Esophagus mucosa (tissue), 1 donor: ENCODE data around the gene CALHM5. TPM values are rescaled to one million over a fixed set of nuclear protein-coding genes. Genes with fewer than 3 reads are reported as not detected.

ENCODE experiments used
- ATAC-seq: fragments of 200-7000 bp; cut with Tn5 transposase; one replicate; pipeline ENCODE4 v1.9.1; 2020
- total RNA-seq: library from RNA; stranded (reverse); gene quantifications from one replicate; pipeline ENCODE4 v1.2.4, GENCODE V29; 2023
- donor health status: DM: yes; HTN: yes; CAD: no.

The CALHM5 gene
- total RNA-seq, 1 donor from 2014 or later = 0.12 TPM

DNA sequence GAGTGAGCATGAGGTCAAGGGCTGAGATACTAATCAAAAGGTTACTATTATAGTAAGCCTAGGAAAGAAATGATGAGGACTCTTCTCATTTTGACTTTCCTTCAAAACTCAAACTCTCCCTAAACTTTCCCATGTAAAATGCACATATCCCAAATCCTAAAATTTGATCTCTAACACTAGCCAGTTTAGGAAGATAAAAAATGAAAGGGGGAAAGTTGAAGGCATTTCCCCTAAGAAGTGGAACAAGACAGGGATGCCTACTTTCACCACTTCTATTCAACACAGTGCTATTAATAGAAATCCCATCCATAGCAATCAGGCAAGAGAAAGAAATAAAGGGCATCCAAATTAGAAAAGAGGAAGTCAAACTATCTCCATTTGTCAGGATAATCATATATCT is 2.9 kb upstream of the CALHM5 start:
- ATAC-seq = no peak

DNA sequence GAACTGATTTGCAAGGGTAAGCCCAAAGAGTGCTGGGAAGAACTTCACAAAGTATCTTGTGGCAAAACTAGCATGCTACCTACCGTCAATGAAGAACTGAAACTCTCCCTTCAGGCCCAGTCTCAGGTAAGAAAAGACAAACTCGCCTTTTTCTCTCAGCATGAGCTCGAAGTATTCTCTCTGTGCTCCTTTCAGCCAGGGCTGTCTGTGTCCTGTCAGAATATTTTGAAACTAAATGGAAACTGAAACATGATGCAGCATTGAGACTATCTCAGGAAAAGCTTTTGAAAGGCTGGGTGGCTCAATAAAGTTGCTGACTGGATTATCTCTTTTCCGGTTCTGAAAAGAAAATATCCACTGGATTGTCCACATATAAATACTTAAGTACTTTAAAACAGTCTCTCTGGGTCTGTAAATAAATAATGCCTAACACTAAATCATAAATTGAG is 696 bp downstream of the CALHM5 start:
- ATAC-seq = no peak

DNA sequence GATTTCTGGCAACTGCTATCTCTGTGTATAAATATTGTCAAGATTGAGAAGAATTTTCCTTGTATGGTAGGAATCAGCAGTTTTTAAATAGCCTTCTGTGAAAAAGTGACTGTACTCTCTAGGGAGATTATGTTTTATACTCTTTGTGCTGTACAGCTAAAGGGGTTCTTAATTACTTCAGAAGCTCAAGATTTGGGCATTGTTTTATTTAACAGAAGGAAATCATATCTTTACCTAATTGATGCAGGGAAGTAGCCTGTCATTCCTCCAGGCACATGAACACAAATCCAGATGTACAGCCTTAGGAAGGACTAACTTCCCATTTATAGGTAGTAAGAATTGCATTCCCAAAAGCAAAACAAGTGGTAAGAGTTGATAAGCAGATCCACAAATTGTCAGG is 1.3 kb downstream of the CALHM5 start:
- ATAC-seq = no peak

DNA sequence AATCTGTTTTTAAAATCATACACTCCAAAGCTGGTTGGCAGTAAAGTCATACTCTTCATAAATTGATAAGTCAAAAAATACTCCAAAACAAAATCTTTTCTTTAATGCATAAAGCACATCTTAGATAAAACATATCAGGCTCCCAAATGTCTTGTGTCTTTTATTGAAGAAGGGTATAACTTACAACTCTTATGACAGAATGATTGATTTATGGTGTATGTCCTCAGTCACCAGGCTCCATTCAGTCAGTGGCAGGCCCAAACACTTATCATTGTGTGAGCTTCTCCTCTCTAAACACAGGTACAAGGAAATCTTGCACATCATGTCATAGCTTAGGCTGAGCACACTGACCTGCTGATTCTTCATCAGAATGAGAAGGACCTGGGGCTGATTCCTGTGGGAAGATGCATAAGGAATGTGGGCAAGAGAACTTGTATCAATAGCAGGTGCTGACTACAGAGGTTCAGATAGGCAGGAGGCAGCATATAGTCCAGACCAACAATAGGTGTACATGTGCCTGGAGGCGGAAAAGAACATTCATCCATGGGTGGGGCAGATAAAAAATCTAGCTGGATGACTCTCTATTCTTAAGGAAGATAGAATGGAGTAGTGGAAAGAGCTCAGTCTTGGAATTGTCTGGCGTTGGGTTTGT is 1.9 kb downstream of the CALHM5 start:
- ATAC-seq = peak; percentile 57

DNA sequence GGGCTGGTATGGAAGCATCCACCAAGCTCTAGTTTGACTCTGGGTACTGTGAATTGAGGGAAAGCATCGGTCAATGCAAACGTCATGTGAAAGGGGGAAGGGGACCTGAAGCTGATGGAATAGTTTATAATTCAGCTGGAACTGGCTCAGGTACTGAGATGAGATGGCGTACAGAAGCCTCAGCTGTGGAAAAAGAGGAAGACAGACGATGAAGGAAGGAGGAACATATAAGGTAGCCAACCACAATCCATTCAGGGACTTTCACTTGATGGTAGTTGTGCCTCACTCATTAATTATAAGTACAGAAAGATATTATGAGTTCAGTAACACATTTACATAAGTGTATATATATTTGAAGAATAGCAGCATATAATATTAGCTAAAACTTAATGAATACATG is 2.7 kb downstream of the CALHM5 start:
- ATAC-seq = no peak

DNA sequence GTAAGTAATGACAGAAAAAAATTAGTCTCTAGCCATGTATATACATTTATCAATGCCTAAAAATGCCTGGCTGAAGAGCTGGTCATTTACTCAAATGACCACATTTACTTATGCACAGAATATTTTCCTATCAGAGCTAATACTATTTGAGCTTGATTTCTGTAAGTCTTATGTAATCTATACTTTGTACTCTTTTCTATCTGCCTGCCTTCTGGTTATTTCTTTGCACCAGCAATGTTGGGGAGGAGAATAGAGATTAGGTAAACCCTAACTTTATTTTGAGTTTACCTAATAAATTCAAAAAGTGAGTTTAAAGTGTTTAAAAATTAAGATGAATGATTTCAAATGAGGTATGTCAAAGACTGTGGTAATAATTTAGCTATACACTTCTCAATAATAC is 3.7 kb downstream of the CALHM5 start:
- ATAC-seq = no peak

DNA sequence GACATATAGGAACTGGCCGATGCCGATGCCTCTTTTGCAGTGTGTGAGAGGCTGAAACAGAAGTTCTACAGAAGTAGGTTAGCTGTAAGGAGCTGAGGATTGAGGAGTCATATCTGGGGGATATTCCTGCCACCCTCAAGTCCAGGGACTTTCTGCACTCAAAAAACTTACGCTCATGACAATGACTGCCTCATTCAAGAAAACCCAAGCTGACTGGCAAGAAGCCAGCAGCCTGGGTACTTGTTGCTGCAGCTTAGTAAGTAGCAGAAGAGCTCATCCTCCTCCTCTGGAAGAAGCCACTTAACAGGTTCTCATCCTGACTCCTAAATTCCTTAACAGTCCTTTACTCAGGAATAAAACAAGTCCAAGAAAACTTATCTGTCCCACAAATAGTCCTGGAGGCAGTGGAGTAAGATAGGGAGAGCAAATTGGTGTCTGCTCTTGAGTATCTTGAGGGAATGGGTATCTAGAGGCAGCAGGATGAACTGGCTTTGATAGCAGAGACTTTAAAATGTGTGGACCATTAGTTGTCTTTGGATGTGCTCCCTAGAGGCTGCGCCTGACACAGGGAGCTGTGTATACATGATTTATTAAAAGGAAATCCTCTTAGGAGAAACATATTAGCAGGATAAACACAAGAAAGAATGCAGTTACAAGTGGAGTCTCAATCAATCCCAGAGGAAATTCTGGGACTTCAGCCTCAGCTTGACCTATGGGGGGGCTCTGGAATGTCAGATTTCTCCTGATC is 7.4 kb downstream of the CALHM5 start:
- no peak for ATAC-seq

DNA sequence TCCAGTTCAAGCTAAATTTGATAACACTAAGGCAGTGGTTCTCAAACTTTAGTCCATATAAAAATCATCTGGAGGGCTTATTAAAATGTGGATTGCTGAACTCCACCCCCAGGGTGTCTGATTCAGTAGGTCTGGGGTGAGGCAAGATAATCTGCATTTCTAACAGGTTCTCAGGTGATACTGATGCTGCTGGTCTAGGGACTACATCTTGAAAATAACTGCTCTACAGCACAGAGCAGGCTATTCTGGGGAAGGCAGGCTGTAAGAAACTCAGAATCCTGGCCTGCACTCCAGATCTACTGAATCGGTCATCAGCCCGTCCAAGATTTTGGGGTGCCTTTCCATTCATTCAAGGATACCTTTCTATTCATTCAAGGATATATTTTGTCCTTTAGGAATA is 11.5 kb downstream of the CALHM5 start:
- ATAC-seq = no peak

DNA sequence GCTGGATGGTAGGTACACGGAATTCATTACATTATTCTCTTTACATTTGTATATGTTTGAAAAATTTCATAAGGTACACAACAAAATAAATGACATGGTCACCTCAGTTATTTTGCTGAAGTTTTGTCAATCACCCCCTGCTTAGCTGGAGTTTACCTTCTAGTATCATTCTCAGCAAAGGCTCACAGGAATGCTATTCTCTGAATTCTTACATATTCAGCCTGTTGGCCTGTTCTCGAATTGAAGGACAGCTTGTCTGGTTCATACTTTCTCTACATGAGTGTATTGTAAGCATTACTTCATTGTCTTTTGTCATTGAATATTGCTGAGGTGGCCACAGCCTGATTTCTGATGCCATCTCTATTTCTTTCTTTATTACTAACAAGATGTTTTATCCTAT is 12.8 kb downstream of the CALHM5 start:
- no peak for ATAC-seq

DNA sequence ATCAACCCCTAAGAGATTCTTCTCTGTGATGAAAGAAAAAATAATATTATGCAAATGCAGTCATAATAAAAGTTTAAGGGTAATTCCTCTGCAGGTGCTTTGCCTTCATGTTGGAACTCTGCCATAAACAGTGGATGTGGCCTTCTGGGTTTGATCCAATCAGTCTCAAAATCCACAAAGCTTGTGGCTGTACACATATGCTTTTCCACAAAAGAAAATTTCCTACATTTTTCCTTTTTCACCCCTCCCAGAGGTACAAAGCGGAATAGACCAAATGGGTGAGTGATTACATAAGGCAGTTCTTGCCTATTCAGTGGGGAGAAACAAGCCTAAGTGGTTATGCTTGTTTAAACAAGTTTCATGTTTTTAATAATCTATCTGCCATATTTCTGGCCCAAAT is 16.7 kb downstream of the CALHM5 start:
- no peak for ATAC-seq

DNA sequence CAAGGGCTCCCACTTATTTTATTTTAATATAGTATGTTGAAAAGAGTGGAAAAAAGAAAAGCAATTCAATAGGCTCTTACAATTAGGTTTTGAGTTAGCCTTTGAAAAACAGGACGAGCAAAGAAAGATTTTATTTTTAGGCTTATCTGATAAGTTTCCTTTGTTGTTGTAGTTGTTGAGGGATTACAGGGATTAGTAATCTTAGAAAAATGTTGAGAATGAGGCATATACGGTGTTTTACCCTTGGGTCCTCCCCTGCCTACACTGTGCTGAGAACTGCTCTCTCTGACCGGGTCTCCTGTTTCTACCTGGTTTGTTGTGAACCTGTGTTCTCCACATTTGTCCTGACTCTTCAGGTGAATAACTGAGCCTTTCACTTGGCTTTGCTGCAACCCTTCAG is 17.3 kb downstream of the CALHM5 start:
- ATAC-seq = no peak

DNA sequence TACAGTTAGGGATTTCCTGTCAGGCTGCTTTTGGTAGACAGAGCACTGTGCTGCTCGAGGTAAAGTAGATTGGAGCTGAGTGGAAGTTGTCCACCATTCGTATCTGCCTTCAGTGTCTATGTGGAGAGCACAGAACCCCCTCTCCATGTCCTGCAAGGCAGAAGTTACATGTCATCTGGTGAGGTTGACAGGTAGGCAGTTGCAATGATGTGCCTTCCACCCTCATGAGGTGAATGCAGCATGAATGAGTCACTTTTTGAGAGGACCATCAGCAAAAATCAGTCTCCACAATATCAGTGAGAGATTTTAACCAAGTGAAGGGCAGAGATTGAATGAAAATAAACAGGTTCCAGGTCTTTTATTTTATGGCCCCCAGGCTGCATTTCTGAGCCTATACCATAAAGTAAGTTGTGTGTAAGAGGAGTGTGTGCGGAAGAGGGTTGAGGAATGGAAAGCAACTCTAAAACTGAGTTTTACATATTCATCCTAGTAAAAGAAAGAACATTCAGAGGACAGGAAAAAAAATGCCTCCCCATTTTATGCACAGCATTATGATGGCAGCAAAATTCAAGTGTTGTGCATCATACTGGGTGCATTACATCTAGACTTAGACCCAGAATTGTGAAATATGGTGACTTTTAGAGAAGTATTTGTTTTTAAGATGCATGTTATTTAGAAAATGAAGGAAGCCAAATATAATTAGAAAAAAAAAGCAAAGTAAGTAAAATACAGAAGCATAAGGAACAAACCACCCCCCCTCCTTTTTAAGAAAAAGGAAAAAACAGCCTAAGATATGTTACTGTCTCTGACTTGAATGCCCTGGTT is 18.2 kb downstream of the CALHM5 start:
- ATAC-seq = no peak

DNA sequence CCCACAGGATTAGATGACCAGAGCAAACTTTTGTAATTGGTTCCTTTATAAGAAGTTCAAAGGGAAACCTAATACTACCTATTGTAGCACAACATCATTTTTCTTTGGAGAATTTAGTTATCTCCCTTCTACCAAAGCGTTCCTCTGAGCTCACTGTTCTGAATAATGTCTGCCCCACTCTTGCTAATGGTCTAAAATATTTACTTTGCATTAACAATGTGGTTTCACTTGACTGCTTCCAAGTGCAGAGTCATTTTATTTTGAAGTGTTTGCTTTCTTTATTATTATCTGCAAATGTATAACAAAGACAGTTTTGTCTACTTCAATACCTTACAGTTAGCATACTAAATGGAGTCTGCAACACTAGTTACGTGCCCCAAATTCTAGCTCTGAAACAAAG is 19.0 kb downstream of the CALHM5 start:
- no peak for ATAC-seq

DNA sequence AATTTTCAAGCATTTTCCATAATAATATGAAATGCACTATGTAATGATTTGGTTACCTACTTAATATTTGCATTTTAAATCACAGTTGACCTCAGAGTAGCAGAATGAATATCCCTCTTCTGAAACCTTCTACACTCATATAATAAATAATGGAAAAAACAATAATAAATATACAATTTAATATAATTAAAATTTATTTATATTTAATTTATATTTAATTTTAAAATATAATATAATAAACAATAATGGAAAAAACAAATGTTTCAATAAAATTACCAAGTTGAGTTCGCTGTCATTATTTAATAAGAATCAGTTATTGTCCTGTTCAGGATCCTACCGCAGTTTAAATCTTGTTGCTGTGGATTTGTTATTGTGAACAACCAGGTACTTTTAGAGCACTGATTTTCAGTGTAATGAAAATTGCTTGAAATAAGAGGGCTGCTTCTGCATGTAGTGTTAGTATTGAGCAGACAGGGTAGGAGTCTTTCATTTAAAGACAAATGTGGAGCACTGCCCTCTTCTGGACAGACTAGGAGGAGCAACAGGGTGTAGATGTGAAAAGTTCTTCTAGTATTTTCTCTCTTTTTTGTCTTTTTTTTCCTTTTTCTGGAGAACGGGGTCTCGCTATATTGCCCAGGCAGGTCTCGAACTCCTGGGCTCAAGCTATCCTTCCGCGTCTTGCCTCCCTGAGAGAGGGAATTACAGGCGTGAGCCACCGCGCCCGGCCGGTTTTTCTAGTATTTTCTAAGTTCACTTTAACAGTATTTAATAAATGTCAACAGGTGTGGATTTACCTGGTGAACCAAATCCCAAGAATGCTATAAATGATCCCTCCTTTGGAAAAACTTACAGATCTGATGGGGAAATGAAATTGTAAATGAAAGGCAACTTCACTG is 20.5 kb downstream of the CALHM5 start:
- ATAC-seq = peak; percentile 79

DNA sequence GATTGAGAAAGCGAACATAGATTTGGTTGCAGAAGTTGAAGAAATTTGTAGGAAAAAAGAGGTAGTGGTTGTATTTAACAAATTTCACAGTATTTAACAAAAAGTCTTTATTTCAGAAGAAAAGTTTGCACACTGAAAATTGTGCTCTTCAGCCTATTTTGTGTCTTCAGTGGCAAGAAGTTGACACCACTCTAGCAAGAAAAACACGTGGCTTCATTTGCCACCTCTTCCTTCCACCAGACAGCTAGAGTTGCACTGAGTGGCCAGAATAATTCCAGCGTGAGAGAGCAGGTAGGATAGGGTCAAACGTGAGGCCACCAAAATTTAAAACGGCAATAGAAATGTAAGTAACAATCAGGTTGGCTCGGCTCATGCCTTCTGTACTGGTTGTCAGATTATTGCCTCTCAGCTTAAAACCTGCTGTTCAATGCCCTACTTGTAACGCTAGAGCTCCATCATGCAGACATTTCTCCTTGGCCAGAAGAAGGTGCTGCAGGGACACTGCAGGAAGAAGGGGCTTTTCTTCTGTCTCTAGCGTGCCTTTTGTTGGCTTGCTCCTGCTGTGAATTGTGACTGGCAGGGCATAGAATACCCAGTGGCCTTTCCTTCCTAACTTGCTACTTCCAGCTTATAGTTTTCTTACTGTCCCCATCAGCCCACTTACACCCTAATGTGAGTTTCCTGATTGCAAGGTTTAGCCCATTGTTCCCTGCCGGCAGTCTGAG is 22.0 kb downstream of the CALHM5 start:
- no peak for ATAC-seq

DNA sequence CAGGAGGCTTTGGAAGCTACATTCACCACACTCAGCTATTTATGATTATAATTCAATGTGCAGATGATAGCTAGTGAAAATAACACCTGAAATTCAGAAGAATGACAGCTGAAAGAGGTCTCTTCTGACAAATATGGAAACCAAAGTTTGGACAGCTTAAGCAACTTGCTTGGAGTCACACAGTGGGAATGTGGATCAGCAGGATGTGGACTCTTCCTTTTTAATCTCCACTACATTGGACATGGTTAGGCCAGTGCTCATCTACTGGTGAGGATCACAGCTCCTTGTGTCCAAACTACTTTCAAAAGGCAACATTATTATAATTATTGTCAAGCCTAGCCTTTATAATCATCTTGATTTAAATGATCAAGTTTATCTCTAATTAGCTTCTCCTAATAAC is 23.7 kb downstream of the CALHM5 start:
- ATAC-seq = no peak

DNA sequence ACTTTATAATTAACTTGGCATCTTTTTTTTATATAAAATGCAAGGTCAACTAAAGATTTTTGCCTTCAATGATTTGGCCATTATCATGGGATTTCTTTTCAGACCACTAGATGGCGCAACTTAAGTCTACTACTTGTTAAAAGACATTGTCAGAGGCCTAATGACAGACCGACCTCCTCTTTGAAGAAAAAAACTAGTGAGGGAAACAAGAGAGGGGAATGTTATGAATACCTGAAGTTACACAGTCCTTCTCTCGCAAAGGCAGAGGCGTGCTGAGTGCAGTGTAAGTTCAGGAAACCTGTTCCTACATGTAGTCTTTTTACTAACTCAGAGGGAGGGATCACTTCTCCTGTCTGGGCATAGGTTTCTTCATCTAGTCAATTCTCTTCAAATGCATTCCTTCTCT is 24.8 kb downstream of the CALHM5 start:
- peak; percentile 65 for ATAC-seq

DNA sequence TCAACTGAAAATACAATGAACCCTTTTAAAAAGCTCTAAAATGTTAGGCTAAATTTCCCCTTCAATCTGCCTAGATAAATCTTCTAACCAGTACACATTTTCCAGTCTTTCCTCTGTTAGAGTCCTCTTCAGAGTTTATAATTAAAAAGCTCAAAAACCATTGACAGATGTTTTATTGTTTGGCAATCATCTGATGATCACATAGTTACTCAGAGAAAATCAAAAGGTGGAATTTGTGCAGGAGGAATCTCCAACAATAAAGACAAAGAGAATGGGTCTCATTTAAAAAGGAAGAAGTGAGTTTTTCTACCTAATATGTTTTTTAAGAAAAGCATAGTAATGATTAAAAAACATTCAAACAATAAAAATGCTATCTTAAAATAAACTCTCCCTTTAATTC is 31.0 kb downstream of the CALHM5 start:
- ATAC-seq = no peak

DNA sequence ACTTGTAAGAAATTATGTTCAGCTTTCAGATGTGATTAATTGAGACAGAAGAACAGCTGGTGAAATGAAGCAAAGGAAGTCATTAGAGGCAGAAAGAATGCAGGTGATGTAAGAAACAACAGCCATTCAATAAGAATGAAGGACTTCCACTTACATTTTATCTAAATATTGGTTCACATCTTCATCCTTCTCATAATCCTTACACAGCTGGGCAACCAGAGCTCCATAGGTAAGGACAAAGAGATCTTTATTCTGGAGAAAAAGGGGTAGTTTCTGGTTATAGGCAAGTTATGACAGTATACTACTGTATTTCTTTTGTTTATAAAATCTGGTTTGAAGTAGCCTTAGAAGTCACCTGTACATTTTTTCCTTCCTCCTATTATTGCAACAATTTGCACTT is 31.7 kb downstream of the CALHM5 start:
- no peak for ATAC-seq

DNA sequence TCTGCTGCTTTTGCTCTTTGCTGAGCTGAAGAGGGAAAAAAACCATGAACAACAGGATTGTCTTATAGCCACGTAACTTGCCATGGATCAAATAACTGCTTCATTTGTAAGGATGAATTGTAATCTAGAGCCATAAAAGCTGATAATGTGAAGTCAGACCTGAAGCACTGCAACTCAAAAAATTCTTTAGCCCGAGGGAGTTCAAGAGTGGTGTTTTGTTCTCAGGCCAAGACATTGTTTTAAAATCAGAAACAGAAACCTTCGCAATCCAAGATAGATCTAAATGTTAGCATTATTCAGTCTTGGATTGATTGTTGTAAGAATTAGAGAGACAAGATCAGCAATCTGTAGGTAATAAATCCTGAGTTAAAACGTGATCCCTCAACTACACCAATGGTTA is 34.2 kb downstream of the CALHM5 start, which contains the start of gene TRAPPC3L:
TSS of gene TRAPPC3L (minus strand) at position 34 of the 400 bp plus-strand sequence. CDS start 170 bp downstream, outside the sequence.
- ATAC-seq = no peak

DNA sequence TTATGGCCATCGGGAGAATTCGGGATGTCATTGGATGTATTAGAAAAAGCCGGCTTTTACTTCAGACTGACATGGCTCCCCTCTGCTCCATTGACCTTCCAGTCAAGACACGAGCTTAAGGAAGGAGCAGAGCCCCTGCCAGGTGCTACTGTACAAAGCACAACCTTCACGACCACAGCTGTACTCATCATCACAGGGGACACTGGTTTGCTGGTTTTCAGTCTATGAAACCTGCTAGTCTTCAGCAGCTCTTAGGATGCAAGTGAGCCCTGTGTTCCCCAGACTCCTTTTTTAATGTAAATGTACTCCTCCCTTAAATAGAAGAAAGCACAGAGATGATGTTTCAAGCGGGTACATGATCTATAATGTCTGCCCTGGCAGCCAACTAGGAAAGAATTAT is 35.9 kb downstream of the CALHM5 start:
- ATAC-seq = no peak

DNA sequence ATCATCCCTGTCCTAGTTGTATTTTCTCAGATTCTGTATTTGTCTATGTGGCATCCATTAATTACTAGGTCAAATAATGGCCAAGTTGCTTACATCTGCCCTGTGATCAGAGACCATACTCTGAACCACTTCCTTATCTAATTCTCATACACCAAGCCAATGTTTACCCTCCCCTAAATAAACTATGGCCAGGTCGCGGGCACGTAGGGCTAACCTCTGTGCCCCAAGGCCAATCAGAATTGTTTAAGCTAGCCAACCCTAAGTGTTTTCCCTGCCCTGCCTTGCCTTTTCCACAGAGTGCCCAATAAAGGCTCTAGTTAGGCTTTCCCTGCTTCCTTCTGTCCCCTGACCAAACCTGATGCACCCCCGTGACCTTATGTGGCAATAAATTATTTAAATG is 39.4 kb downstream of the CALHM5 start:
- no peak for ATAC-seq
